ENCODE results near the gene RIMBP2.
A peak's percentile ranks its signal among the peaks of the same experiment; 100 is the strongest.
"Not testable (repeated sequence)": the region's sequence is repeated elsewhere in the genome, so short reads cannot be mapped to it uniquely, and the experiment has no call there.

RIMBP2 gene

GRCh38 chr12:130739571-130739970, 23.5 kb upstream of the RIMBP2 start:
- Histone ChIP-seq H3K4me3 (ENCODE audit: low read length in 2 of 2) (no peak overlapping the region), H3K9ac (ENCODE audit: low read depth in 1 of 2, low read length in 2 of 2) (no peak overlapping the region), H3K4me1 (ENCODE audit: control insufficient read depth in 2 of 2, insufficient read depth in 2 of 2, low read length in 2 of 2) (no peaks in the 10 kb centered on the region), H3K9me3 (ENCODE audit: control insufficient read depth in 2 of 2, low read length in 2 of 2) (no peaks in the 10 kb centered on the region), H3K27ac (ENCODE audit: low read depth in 2 of 2, low read length in 2 of 2) (no peak overlapping the region), H3K27me3 (ENCODE audit: control insufficient read depth in 2 of 2, insufficient read depth in 2 of 2, low read length in 2 of 2) (no peaks in the 10 kb centered on the region), H3K36me3 (ENCODE audit: control insufficient read depth in 2 of 2, insufficient read depth in 2 of 2, low read length in 2 of 2) (no peaks in the 10 kb centered on the region)

GRCh38 chr12:130738403-130738802, 22.3 kb upstream of the RIMBP2 start:
- H3K27ac ChIP-seq (ENCODE audit: low read depth in 2 of 2, low read length in 2 of 2); H3K27me3 ChIP-seq (ENCODE audit: control insufficient read depth in 2 of 2, insufficient read depth in 2 of 2, low read length in 2 of 2): not testable (repeated sequence)

GRCh38 chr12:130737731-130738130, 21.6 kb upstream of the RIMBP2 start:
- H3K9me3 ChIP-seq (ENCODE audit: control insufficient read depth in 2 of 2, low read length in 2 of 2), result no peaks in the 10 kb centered on the region
- H3K9ac ChIP-seq (ENCODE audit: low read depth in 1 of 2, low read length in 2 of 2), result no peak overlapping the region
- H3K36me3 ChIP-seq (ENCODE audit: control insufficient read depth in 2 of 2, insufficient read depth in 2 of 2, low read length in 2 of 2), result no peaks in the 10 kb centered on the region

More at GRCh38 chr12:130738403-130738802, 22.3 kb upstream of the RIMBP2 start:
- not testable (repeated sequence) for H3K36me3 ChIP-seq (ENCODE audit: control insufficient read depth in 2 of 2, insufficient read depth in 2 of 2, low read length in 2 of 2); H3K4me1 ChIP-seq (ENCODE audit: control insufficient read depth in 2 of 2, insufficient read depth in 2 of 2, low read length in 2 of 2); H3K9ac ChIP-seq (ENCODE audit: low read depth in 1 of 2, low read length in 2 of 2); H3K4me3 ChIP-seq (ENCODE audit: low read length in 2 of 2); H3K9me3 ChIP-seq (ENCODE audit: control insufficient read depth in 2 of 2, low read length in 2 of 2)

GRCh38 chr12:130729344-130729743, 13.2 kb upstream of the RIMBP2 start:
- no peak overlapping the region for H3K4me3 ChIP-seq (ENCODE audit: low read length in 2 of 2)
- no peaks in the 10 kb centered on the region for H3K4me1 ChIP-seq (ENCODE audit: control insufficient read depth in 2 of 2, insufficient read depth in 2 of 2, low read length in 2 of 2)

More at GRCh38 chr12:130737731-130738130, 21.6 kb upstream of the RIMBP2 start:
- no peaks in the 10 kb centered on the region for H3K4me1 ChIP-seq (ENCODE audit: control insufficient read depth in 2 of 2, insufficient read depth in 2 of 2, low read length in 2 of 2)
- H3K27me3 ChIP-seq (ENCODE audit: control insufficient read depth in 2 of 2, insufficient read depth in 2 of 2, low read length in 2 of 2), result no peaks in the 10 kb centered on the region
- no peak overlapping the region for H3K4me3 ChIP-seq (ENCODE audit: low read length in 2 of 2)
- H3K27ac ChIP-seq (ENCODE audit: low read depth in 2 of 2, low read length in 2 of 2), result no peak overlapping the region

GRCh38 chr12:130728158-130729058, 12.3 kb upstream of the RIMBP2 start:
- Histone ChIP-seq H3K4me1 (ENCODE audit: control insufficient read depth in 2 of 2, insufficient read depth in 2 of 2, low read length in 2 of 2) (no peaks in the 10 kb centered on the region), H3K27me3 (ENCODE audit: control insufficient read depth in 2 of 2, insufficient read depth in 2 of 2, low read length in 2 of 2) (no peaks in the 10 kb centered on the region), H3K9me3 (ENCODE audit: control insufficient read depth in 2 of 2, low read length in 2 of 2) (no peaks in the 10 kb centered on the region), H3K27ac (ENCODE audit: low read depth in 2 of 2, low read length in 2 of 2) (no peak overlapping the region), H3K9ac (ENCODE audit: low read depth in 1 of 2, low read length in 2 of 2) (no peak overlapping the region), H3K36me3 (ENCODE audit: control insufficient read depth in 2 of 2, insufficient read depth in 2 of 2, low read length in 2 of 2) (no peaks in the 10 kb centered on the region), H3K4me3 (ENCODE audit: low read length in 2 of 2) (no peak overlapping the region)

More at GRCh38 chr12:130729344-130729743, 13.2 kb upstream of the RIMBP2 start:
- H3K9ac ChIP-seq (ENCODE audit: low read depth in 1 of 2, low read length in 2 of 2), result no peak overlapping the region
- no peaks in the 10 kb centered on the region for H3K27me3 ChIP-seq (ENCODE audit: control insufficient read depth in 2 of 2, insufficient read depth in 2 of 2, low read length in 2 of 2)
- no peak overlapping the region for H3K27ac ChIP-seq (ENCODE audit: low read depth in 2 of 2, low read length in 2 of 2)
- no peaks in the 10 kb centered on the region for H3K9me3 ChIP-seq (ENCODE audit: control insufficient read depth in 2 of 2, low read length in 2 of 2)
- H3K36me3 ChIP-seq (ENCODE audit: control insufficient read depth in 2 of 2, insufficient read depth in 2 of 2, low read length in 2 of 2), result no peaks in the 10 kb centered on the region

GRCh38 chr12:130719263-130719859, 3.3 kb upstream of the RIMBP2 start:
- no peak overlapping the region for H3K4me3 ChIP-seq (ENCODE audit: low read length in 2 of 2)
- no peak overlapping the region for H3K9ac ChIP-seq (ENCODE audit: low read depth in 1 of 2, low read length in 2 of 2)
- peaks cover 9 to 21% of the 10 kb centered on the region in 2 donors for H3K27me3 ChIP-seq (ENCODE audit: control insufficient read depth in 2 of 2, insufficient read depth in 2 of 2, low read length in 2 of 2)
- no peak overlapping the region for H3K27ac ChIP-seq (ENCODE audit: low read depth in 2 of 2, low read length in 2 of 2)
- no peaks in the 10 kb centered on the region for H3K4me1 ChIP-seq (ENCODE audit: control insufficient read depth in 2 of 2, insufficient read depth in 2 of 2, low read length in 2 of 2)
- H3K9me3 ChIP-seq (ENCODE audit: control insufficient read depth in 2 of 2, low read length in 2 of 2), result peaks cover 3 to 4% of the 10 kb centered on the region in 2 donors
- no peaks in the 10 kb centered on the region for H3K36me3 ChIP-seq (ENCODE audit: control insufficient read depth in 2 of 2, insufficient read depth in 2 of 2, low read length in 2 of 2)

GRCh38 chr12:130717752-130718151, 1.7 kb upstream of the RIMBP2 start:
- Histone ChIP-seq H3K4me3 (ENCODE audit: low read length in 2 of 2) (no peak overlapping the region), H3K27me3 (ENCODE audit: control insufficient read depth in 2 of 2, insufficient read depth in 2 of 2, low read length in 2 of 2) (peaks cover 14 to 31% of the 10 kb centered on the region in 2 donors), H3K9ac (ENCODE audit: low read depth in 1 of 2, low read length in 2 of 2) (no peak overlapping the region), H3K36me3 (ENCODE audit: control insufficient read depth in 2 of 2, insufficient read depth in 2 of 2, low read length in 2 of 2) (no peaks in the 10 kb centered on the region), H3K4me1 (ENCODE audit: control insufficient read depth in 2 of 2, insufficient read depth in 2 of 2, low read length in 2 of 2) (no peaks in the 10 kb centered on the region), H3K27ac (ENCODE audit: low read depth in 2 of 2, low read length in 2 of 2) (no peak overlapping the region), H3K9me3 (ENCODE audit: control insufficient read depth in 2 of 2, low read length in 2 of 2) (peaks cover 3 to 4% of the 10 kb centered on the region in 2 donors)

- no peaks in the 10 kb centered on the region for H3K36me3 ChIP-seq (ENCODE audit: control insufficient read depth in 2 of 2, insufficient read depth in 2 of 2, low read length in 2 of 2)
- no peak overlapping the region for H3K9ac ChIP-seq (ENCODE audit: low read depth in 1 of 2, low read length in 2 of 2)
- H3K27me3 ChIP-seq (ENCODE audit: control insufficient read depth in 2 of 2, insufficient read depth in 2 of 2, low read length in 2 of 2), result peaks cover 14 to 31% of the 10 kb centered on the region in 2 donors
- H3K9me3 ChIP-seq (ENCODE audit: control insufficient read depth in 2 of 2, low read length in 2 of 2), result peaks cover 3 to 4% of the 10 kb centered on the region in 2 donors
- H3K4me3 ChIP-seq (ENCODE audit: low read length in 2 of 2), result no peak overlapping the region
- no peak overlapping the region for H3K27ac ChIP-seq (ENCODE audit: low read depth in 2 of 2, low read length in 2 of 2)
- no peaks in the 10 kb centered on the region for H3K4me1 ChIP-seq (ENCODE audit: control insufficient read depth in 2 of 2, insufficient read depth in 2 of 2, low read length in 2 of 2)
Observed at GRCh38 chr12:130716969-130717366, 869 bp upstream of the RIMBP2 start.

- peaks cover 14 to 31% of the 10 kb centered on the region in 2 donors for H3K27me3 ChIP-seq (ENCODE audit: control insufficient read depth in 2 of 2, insufficient read depth in 2 of 2, low read length in 2 of 2)
- H3K36me3 ChIP-seq (ENCODE audit: control insufficient read depth in 2 of 2, insufficient read depth in 2 of 2, low read length in 2 of 2), result no peaks in the 10 kb centered on the region
- H3K4me1 ChIP-seq (ENCODE audit: control insufficient read depth in 2 of 2, insufficient read depth in 2 of 2, low read length in 2 of 2), result no peaks in the 10 kb centered on the region
- peak overlapping the region in 1 of 2 donors; percentile 41 for H3K4me3 ChIP-seq (ENCODE audit: low read length in 2 of 2)
- no peak overlapping the region for H3K9ac ChIP-seq (ENCODE audit: low read depth in 1 of 2, low read length in 2 of 2)
- peaks cover 3 to 4% of the 10 kb centered on the region in 2 donors for H3K9me3 ChIP-seq (ENCODE audit: control insufficient read depth in 2 of 2, low read length in 2 of 2)
- H3K27ac ChIP-seq (ENCODE audit: low read depth in 2 of 2, low read length in 2 of 2), result no peak overlapping the region
Observed at GRCh38 chr12:130715150-130715997, 725 bp downstream of the RIMBP2 start.
